Right lobe of liver (tissue), 4 donors: Measurements from ENCODE around the gene KIAA0513.

Experiments used
- CTCF ChIP-seq, 4 donors: fragments of 200-600 bp in 3 of 4; fragments of 450-650 bp in 1 of 4; IDR thresholded peaks; one replicate each; pipeline versions ENCODE4 v1.5.1 to v1.8.0; 2016 to 2022; ENCODE audit warnings: antibody characterized with exemption in 4 of 4, mild to moderate bottlenecking in 2 of 4
- POLR2A ChIP-seq: fragments of 450-650 bp; IDR thresholded peaks from one replicate; pipeline ENCODE4 v1.6.1; 2017; ENCODE audit warnings: antibody characterized with exemption, mild to moderate bottlenecking
- donor health status: DM: no; HTN: no; CAD: no.
- donor health status: DM: no; HTN: no; CAD: no.
- donor health status: DM: no; HTN: yes; CAD: no.

- TF ChIP-seq CTCF (IDR thresholded peaks at IDR 0.05), result no peak
- TF ChIP-seq POLR2A, result no peak
Measured at GRCh38 chr16:85128079-85128837, 100.7 kb downstream of the KIAA0513 start.
